ENCODE measurements around the gene DZIP1L. TPM values are rescaled to one million over a fixed set of nuclear protein-coding genes. Genes with fewer than 3 reads are reported as not detected.
A peak's percentile ranks its signal among the peaks of the same experiment; 100 is the strongest.
"Not testable (repeated sequence)": the region's sequence is repeated elsewhere in the genome, so short reads cannot be mapped to it uniquely, and the experiment has no call there.

Gene DZIP1L
- total RNA-seq, 1 donor from 2014 or later: 26.6 TPM

GRCh38 chr3:138097192-138098172, 17.9 kb downstream of the DZIP1L start:
- DNase-seq (ENCODE audit: low read depth, low spot score): no peak
- Mint-ChIP-seq H3K4me1 (no peaks in the 10 kb centered on the region), H3K9me3 (no peaks in the 10 kb centered on the region), H3K4me3 (no peak overlapping the region), H3K27ac (ENCODE audit: unreplicated experiment) (no peak overlapping the region), H3K36me3 (ENCODE audit: low read depth) (peaks cover 31% of the 10 kb centered on the region), H3K27me3 (ENCODE audit: low read depth) (no peaks in the 10 kb centered on the region)
- peak; percentile 55 for TF ChIP-seq CTCF (conservative IDR thresholded peaks at IDR 0.05)

DNA sequence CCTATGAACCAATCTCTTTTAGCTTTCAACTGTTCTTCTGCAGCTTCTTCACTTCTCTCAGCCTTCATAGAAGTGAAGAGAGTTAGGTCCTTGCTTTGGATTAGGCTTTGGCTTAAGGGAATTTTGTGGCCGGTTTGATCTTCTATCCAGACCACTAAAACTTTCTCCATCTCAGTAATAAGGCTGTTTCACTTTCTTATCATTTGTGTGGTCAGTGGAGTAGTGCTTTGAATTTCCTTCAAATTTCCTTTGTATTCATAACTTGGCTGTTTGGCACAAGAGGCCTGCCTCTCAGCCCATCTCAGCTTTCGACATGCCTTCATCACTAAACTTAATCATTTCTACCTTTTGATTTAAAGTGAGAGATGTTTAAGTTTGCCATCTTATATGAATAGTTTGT, 21.7 kb downstream of the DZIP1L start:
- DNase-seq (ENCODE audit: low read depth, low spot score): no peak
- Mint-ChIP-seq H3K27me3 (ENCODE audit: low read depth) (no peaks in the 10 kb centered on the region), H3K4me1 (no peaks in the 10 kb centered on the region), H3K36me3 (ENCODE audit: low read depth) (peaks cover 31% of the 10 kb centered on the region), H3K9me3 (no peaks in the 10 kb centered on the region), H3K27ac (ENCODE audit: unreplicated experiment) (no peak overlapping the region), H3K4me3 (no peak overlapping the region)
- TF ChIP-seq CTCF (conservative IDR thresholded peaks at IDR 0.05): no peak

GRCh38 chr3:138092023-138092422, 23.4 kb downstream of the DZIP1L start:
- TF ChIP-seq CTCF (conservative IDR thresholded peaks at IDR 0.05): no peak
- Mint-ChIP-seq H3K27ac (ENCODE audit: unreplicated experiment) (no peak overlapping the region), H3K4me1 (no peaks in the 10 kb centered on the region), H3K27me3 (ENCODE audit: low read depth) (no peaks in the 10 kb centered on the region), H3K9me3 (peaks cover 3% of the 10 kb centered on the region), H3K4me3 (no peak overlapping the region), H3K36me3 (ENCODE audit: low read depth) (peaks cover 46% of the 10 kb centered on the region)
- DNase-seq (ENCODE audit: low read depth, low spot score): no peak

DNA sequence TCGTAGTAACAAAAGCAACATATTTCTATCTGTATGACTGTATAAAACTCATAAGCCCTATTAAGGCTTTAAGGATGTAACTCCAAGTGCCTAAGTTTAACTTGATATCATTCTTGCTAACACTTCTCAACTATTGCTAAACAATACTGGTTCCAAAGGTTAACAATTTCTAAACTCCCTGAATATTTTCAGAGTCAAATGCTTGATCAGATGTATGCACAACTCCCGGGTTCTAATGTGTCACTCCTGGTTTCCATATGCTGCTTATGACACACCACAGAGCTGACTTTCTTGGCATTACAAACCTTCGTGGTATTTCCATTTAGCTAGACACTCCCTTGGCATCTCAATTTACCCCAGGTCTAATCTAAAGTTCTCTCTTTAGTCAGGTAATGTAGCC, 26.3 kb downstream of the DZIP1L start:
- no peak overlapping the region for H3K27ac Mint-ChIP-seq (ENCODE audit: unreplicated experiment)
- H3K4me1 Mint-ChIP-seq: no peaks in the 10 kb centered on the region
- H3K36me3 Mint-ChIP-seq (ENCODE audit: low read depth): peaks cover 51% of the 10 kb centered on the region
- no peak overlapping the region for H3K4me3 Mint-ChIP-seq
- H3K27me3 Mint-ChIP-seq (ENCODE audit: low read depth): no peaks in the 10 kb centered on the region
- no peak for TF ChIP-seq CTCF (conservative IDR thresholded peaks at IDR 0.05)
- no peak for DNase-seq (ENCODE audit: low read depth, low spot score)
- H3K9me3 Mint-ChIP-seq: peaks cover 3% of the 10 kb centered on the region

DNA sequence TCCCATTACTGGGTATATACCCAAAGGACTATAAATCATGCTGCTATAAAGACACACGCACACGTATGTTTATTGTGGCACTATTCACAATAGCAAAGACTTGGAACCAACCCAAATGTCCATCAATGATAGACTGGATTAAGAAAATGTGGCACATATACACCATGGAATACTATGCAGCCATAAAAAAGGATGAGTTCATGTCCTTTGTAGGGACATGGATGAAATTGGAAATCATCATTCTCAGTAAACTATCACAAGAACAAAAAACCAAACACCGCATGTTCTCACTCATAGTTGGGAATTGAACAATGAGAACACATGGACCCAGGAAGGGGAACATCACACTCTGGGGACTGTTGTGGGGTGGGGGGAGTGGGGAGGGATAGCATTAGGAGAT, 29.7 kb downstream of the DZIP1L start:
- peaks cover 39% of the 10 kb centered on the region for H3K36me3 Mint-ChIP-seq (ENCODE audit: low read depth)

GRCh38 chr3:138084196-138084595, 31.2 kb downstream of the DZIP1L start:
- DNase-seq (ENCODE audit: low read depth, low spot score): no peak
- Mint-ChIP-seq H3K36me3 (ENCODE audit: low read depth) (peaks cover 38% of the 10 kb centered on the region), H3K27me3 (ENCODE audit: low read depth) (no peaks in the 10 kb centered on the region), H3K9me3 (peaks cover 3% of the 10 kb centered on the region), H3K4me1 (no peaks in the 10 kb centered on the region), H3K4me3 (no peak overlapping the region), H3K27ac (ENCODE audit: unreplicated experiment) (no peak overlapping the region)
- no peak for TF ChIP-seq CTCF (conservative IDR thresholded peaks at IDR 0.05)

More for the DNA sequence above, 29.7 kb downstream of the DZIP1L start:
- not testable (repeated sequence) for H3K27ac Mint-ChIP-seq (ENCODE audit: unreplicated experiment); H3K4me3 Mint-ChIP-seq; DNase-seq (ENCODE audit: low read depth, low spot score); H3K9me3 Mint-ChIP-seq; H3K4me1 Mint-ChIP-seq; H3K27me3 Mint-ChIP-seq (ENCODE audit: low read depth)

Measured in neural crest cell (in vitro differentiated cells).